AG09309 (cell line): ENCODE data around the gene BTN3A1.

ENCODE experiments used
- DNase-seq: peaks from one replicate; pipeline ENCODE4 v3.0.0-alpha.2; 2010; ENCODE audit warnings: low read depth
- H3K4me3 ChIP-seq: 2 replicates; pipeline ENCODE4 v1.5.1; 2011; ENCODE audit warnings: mild to moderate bottlenecking, low read depth, low read length, moderate library complexity; ENCODE audit not compliant: control insufficient read depth
- CTCF ChIP-seq: IDR thresholded peaks from 2 replicates; pipeline ENCODE4 v1.5.1; 2011; ENCODE audit warnings: mild to moderate bottlenecking, low read depth, low read length, inconsistent platforms; ENCODE audit not compliant: insufficient read depth, control insufficient read depth; ENCODE audit errors: missing control alignments

The BTN3A1 gene

GRCh38 chr6:26439151-26440125 is 37.4 kb downstream of the BTN3A1 start:
- DNase-seq: no peak
- H3K4me3 ChIP-seq: no peak overlapping the region; the same call in 1 of the 2 replicates
- TF ChIP-seq CTCF: no peak

DNA sequence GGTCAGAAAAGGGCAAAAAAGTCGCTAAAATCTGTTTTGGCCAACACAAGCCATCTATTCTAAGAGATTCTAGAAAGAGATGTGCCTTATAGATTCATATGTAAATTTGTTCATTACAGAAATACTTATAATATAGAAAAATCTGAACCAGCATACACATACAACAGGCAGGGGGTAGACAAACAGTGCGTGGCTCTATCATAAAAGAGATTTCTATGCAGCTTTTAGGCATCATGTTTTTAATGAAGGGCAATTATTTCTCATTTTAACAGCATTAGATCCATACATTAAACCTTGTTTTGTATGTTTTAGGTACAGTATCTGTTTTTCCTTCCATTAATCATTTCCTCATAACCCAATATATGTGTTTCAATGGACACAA is 38.9 kb downstream of the BTN3A1 start:
- TF ChIP-seq CTCF: no peak
- H3K4me3 ChIP-seq: peak overlapping the region; percentile 59
- DNase-seq: no peak

DNA sequence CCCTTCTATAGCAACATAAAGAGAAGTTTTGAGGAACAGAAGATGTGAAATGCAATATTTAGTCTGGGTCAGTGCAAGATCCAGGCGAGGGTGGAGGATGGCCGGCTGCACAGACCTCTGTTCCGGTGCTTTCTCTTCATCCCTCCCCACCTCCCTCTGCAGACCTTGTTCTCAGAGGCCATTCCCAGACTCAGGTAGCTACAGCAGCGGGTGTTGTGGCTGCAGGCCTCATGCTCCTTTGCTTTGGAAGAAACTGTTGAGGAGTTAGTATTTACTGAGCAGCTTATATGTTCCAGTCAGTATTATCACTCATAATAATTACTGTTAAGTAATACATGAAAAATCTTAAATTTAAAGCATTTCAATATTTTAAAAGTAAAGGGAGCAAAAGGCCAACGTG is 39.9 kb downstream of the BTN3A1 start:
- DNase-seq: no peak
- no peak overlapping the region; the same call in 1 of the 2 replicates for H3K4me3 ChIP-seq
- TF ChIP-seq CTCF: no peak

DNA sequence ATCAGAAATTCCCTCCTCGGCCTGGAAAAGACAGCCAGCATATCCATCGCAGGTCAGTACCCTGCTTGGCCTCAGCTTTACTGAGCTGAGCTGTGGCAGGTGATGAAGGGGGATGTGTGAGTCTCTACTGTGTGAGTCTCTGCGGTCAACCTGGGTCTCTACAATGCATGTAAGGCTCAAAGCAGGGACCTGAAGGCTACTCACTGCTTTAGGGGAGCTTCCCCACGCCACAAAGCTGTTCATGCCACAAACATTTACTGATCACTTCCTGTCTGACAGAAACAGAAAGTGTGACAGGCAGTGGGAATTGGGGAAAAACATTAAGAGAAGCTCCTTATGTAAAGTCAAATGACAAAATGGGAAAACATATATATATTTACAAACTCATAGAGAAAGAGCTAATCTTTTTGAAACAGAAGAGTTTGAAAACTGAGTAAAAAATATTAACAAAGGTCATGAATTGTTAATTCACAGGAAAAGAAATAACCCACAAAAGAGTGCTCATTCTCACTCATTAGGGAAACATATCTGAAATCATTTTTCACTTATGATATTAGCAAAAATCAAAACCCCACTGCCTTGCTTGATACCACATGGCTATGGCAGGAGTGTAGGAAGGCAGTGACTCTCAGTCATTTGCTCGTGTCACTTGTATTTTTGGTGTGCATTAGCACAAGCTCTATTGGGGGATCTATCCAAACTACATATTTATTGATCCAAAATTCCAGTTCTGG is 44.0 kb downstream of the BTN3A1 start:
- no peak for TF ChIP-seq CTCF
- DNase-seq: no peak

DNA sequence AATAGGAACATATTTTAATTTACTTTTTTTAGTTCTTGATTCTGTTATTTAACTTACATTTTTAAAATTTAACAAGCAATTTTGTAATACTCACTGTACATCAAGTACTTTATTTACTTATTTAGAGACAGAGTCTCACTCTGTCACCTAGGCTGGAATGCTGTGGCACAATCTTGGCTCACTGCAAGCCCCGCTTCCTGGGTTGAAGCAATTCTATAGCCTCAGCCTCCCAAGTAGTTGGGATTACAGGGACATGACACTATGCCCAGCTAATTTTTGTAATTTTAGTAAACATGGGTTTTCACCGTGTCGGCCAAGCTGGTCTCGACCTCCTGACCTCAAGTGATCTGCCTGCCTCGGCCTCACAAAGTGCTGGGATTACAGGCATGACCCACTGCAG is 45.2 kb downstream of the BTN3A1 start:
- TF ChIP-seq CTCF: no peak
- H3K4me3 ChIP-seq: no peak overlapping the region
- no peak for DNase-seq

More for the DNA sequence above, 44.0 kb downstream of the BTN3A1 start:
- no peak overlapping the region for H3K4me3 ChIP-seq

GRCh38 chr6:26450240-26450639 is 48.2 kb downstream of the BTN3A1 start:
- DNase-seq: no peak
- no peak overlapping the region for H3K4me3 ChIP-seq
- no peak for TF ChIP-seq CTCF
